HEK293T (cell line): ENCODE results near the gene OPRL1.

Experiments
- CTCF ChIA-PET: fragments of 350-600 bp; formaldehyde crosslinking; extraction: SDS; loops from one replicate; lab custom pipeline; 2021; ENCODE audit warnings: antibody characterized with exemption, inconsistent platforms; lab: Yijun Ruan, JAX
- POLR2A ChIA-PET: fragments of 350-600 bp; formaldehyde crosslinking; extraction: SDS; loops from one replicate; lab custom pipeline; 2020; ENCODE audit warnings: antibody characterized with exemption, inconsistent platforms; lab: Yijun Ruan, JAX
- DNase-seq: peaks from one replicate; pipeline ENCODE4 v3.0.0; 2012; ENCODE audit warnings: mixed read lengths; ENCODE audit errors: extremely low spot score
- ARNT ChIP-seq: fragments of 450-650 bp; IDR thresholded peaks from 2 replicates; pipeline ENCODE4 v1.6.1; 2017; ENCODE audit warnings: mild to moderate bottlenecking
- BHLHE40 ChIP-seq: fragments of 450-650 bp; IDR thresholded peaks from 2 replicates; pipeline ENCODE4 v1.6.1; 2016; ENCODE audit warnings: mild to moderate bottlenecking, moderate library complexity, borderline replicate concordance
- CTBP1 ChIP-seq: fragments of 450-650 bp; IDR thresholded peaks from 2 replicates; pipeline ENCODE4 v1.6.1; 2016; ENCODE audit warnings: borderline replicate concordance
- ELF4 ChIP-seq: fragments of 450-650 bp; IDR thresholded peaks from 2 replicates; pipeline ENCODE4 v1.6.1; 2017; ENCODE audit warnings: antibody characterized with exemption
- FOXA1 ChIP-seq: fragments of 450-650 bp; IDR thresholded peaks from 2 replicates; pipeline ENCODE4 v1.6.1; 2016; ENCODE audit warnings: mild to moderate bottlenecking
- FOXK2 ChIP-seq: fragments of 450-650 bp; IDR thresholded peaks from 2 replicates; pipeline ENCODE4 v1.6.1; 2016; ENCODE audit warnings: mild to moderate bottlenecking
- FOXM1 ChIP-seq: fragments of 450-650 bp; IDR thresholded peaks from 2 replicates; pipeline ENCODE4 v1.6.1; 2017; ENCODE audit warnings: mild to moderate bottlenecking, borderline replicate concordance
- HDGF ChIP-seq: fragments of 450-650 bp; IDR thresholded peaks from 2 replicates; pipeline ENCODE4 v1.6.1; 2017; ENCODE audit warnings: antibody characterized with exemption, borderline replicate concordance
- L3MBTL2 ChIP-seq: fragments of 450-650 bp; conservative IDR thresholded peaks from 2 replicates; pipeline ENCODE4 v1.6.1; 2016; ENCODE audit warnings: mild to moderate bottlenecking
- LEF1 ChIP-seq: fragments of 450-650 bp; IDR thresholded peaks from 2 replicates; pipeline ENCODE4 v1.6.1; 2017; ENCODE audit warnings: mild to moderate bottlenecking, borderline replicate concordance
- NFRKB ChIP-seq: fragments of 450-650 bp; IDR thresholded peaks from 2 replicates; pipeline ENCODE4 v1.6.1; 2016; ENCODE audit warnings: mild to moderate bottlenecking, moderate library complexity
- PKNOX1 ChIP-seq: fragments of 450-650 bp; IDR thresholded peaks from 2 replicates; pipeline ENCODE4 v1.6.1; 2016
- SP1 ChIP-seq: fragments of 450-650 bp; IDR thresholded peaks from 2 replicates; pipeline ENCODE4 v1.6.1; 2017
- SUZ12 ChIP-seq: fragments of 450-650 bp; IDR thresholded peaks from 2 replicates; pipeline ENCODE4 v1.6.1; 2016; ENCODE audit warnings: mild to moderate bottlenecking
- TARDBP ChIP-seq: fragments of 450-650 bp; IDR thresholded peaks from 2 replicates; pipeline ENCODE4 v1.6.1; 2016
- ZNF384 ChIP-seq: fragments of 450-650 bp; IDR thresholded peaks from 2 replicates; pipeline ENCODE4 v1.6.1; 2016

The OPRL1 gene

DNA sequence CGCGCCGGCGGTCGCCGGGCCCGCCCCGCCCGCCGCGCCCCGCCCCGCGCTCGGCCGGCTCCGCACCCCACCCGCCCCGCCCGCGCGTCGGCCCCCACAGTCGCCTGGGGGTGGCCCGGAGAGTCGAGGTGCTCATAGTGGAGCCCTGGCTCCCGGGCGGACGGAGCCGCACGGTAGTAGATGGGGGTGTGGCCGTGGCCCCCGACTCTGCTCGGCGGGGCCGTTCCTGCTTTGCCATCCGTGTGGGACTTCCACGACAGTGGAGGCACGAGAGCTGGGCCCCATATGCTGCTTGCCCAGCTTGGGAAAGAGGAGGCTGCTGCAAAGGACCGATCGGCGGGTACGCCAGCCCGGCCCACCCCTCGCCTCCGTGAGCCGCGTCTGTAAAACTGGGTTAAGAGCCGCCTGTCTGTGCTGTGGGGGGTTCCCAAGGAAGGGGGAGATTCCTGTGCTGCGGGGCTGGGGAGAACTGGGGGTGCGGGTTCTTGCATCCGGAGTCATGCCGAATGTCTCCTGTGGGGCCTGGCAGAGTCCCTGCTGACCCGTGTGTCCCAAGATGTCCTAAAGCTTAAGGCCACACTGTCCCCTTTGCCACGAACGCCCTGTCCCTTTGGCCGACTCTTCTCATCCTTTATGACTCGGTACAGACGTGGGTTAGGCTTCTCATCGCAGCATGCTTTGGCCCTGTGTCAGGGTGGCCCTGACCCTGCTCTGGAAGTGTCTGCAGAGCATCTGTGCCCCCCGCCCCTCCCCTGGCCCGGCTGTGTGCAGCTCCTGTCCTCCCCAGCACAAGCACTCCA is at the start of gene OPRL1:
TSS of gene OPRL1 (plus strand) at position 70 of the 800 bp plus-strand sequence. CDS start 12,639 bp downstream, outside the sequence.
- TF ChIP-seq SP1 = no peak
- ChIA-PET CTCF (interaction anchor here (1.7 kb wide), 1 partner anchor 10 kb away, joined by 5 read pairs; no protein-coding TSS in a partner anchor), POLR2A (interaction anchor here (0.6 to 5.3 kb wide), 3 partner anchors 16 to 40 kb away, joined by 3 to 38 read pairs (median 5); partner anchors contain the start of gene TCEA2)
- no peak for DNase-seq

DNA sequence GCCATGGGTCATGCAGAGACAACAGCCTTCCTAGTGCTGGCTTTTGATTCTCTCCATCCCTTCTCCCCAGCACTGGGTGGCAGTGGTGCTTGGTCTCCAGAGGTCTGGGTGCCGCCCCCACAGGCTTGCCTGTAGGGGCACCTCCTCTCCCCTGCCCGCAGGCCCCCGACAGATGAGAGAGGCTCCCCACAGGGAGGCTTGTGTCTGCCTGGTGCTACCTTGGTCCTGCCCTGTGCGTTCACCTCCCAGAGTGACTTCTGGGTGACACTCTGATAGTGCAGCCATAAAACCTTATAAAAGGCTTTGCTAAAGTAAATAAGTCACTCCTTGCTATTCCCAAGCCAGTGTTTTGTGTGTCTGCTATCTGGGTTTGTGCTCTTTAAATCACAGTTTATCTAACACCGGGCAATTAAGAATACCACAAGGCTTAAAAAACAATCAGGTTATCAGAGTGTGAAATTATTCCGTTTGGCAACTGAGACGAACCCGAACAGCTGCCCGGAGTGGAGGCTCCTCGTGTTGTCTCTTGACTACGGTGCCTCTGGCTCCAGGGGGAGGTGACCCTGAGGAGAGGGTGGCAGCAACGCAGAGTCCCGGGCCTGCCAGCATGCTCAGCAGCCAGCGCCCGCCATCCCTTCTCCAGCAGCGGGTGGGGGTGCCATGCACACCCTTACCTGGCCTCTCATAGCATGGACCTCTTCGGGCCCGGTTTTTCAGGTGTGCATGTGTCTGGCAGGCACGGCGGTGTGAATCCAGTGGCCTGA is 49.3 kb upstream of the OPRL1 start:
- no peak for DNase-seq
- POLR2A ChIA-PET = no interaction called here
- CTCF ChIA-PET = no interaction called here
- TF ChIP-seq L3MBTL2 (no peak), LEF1 (no peak), BHLHE40 (no peak), SP1 (no peak), NFRKB (no peak), SUZ12 (no peak), ZNF384 (no peak)

DNA sequence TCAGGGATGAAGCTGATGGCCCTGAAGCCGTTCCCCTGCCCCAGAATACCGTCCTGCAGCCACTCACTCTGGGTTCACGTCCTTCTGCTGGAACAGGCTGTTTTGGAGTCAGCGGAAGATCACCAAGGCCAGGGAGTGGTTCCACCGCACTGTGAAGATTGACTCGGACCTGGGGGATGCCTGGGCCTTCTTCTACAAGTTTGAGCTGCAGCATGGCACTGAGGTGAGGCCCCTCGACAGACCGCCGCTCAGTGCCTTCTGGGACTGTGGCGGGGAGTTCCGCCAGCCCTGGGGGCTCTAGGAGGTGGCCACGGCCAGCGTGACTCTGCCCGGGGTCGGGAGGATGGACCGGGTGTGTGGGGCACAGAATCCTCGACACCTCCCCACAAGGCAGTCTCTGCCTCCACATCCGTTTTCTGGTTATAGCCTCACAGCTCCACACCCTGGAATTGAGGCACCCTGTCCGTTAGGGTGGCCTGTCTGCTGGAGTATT is 48.0 kb upstream of the OPRL1 start:
- TF ChIP-seq TARDBP (no peak), ZNF384 (no peak), LEF1 (no peak), NFRKB (no peak), CTBP1 (no peak), BHLHE40 (no peak), ARNT (no peak), SP1 (no peak), FOXM1 (no peak), PKNOX1 (no peak), L3MBTL2 (no peak), HDGF (no peak), FOXK2 (no peak), SUZ12 (no peak), ELF4 (no peak), FOXA1 (no peak)
- POLR2A ChIA-PET = no interaction called here
- CTCF ChIA-PET = no interaction called here
- DNase-seq = no peak

GRCh38 chr20:64032706-64033624 is 46.9 kb upstream of the OPRL1 start:
- TF ChIP-seq FOXM1 (no peak), FOXK2 (no peak), ARNT (no peak), CTBP1 (no peak), SP1 (no peak), L3MBTL2 (no peak), TARDBP (no peak), BHLHE40 (no peak), ZNF384 (no peak), FOXA1 (no peak), HDGF (no peak), LEF1 (no peak), PKNOX1 (no peak)
- POLR2A ChIA-PET = interaction anchor here (0.6 kb wide), 1 partner anchor 20 kb away, joined by 3 read pairs; no protein-coding TSS in a partner anchor
- CTCF ChIA-PET = no interaction called here

GRCh38 chr20:64033981-64034493 is 45.8 kb upstream of the OPRL1 start:
- TF ChIP-seq FOXA1 (no peak), BHLHE40 (no peak), FOXK2 (no peak), HDGF (no peak), SP1 (no peak), PKNOX1 (no peak), LEF1 (no peak), ELF4 (no peak), TARDBP (no peak), FOXM1 (no peak), CTBP1 (no peak), L3MBTL2 (no peak), SUZ12 (no peak), ZNF384 (no peak), NFRKB (no peak), ARNT (no peak)
- DNase-seq = no peak
- POLR2A ChIA-PET = no interaction called here
- CTCF ChIA-PET = interaction anchor here (0.9 kb wide), 1 partner anchor 86 kb away, joined by 4 read pairs; no protein-coding TSS in a partner anchor

More at GRCh38 chr20:64032706-64033624, 46.9 kb upstream of the OPRL1 start:
- no peak for DNase-seq
